A673 (cell line): Measurements from ENCODE around the gene TMEM207. TPM values are rescaled to one million over a fixed set of nuclear protein-coding genes. Genes with fewer than 3 reads are reported as not detected.
A peak's percentile ranks its signal among the peaks of the same experiment; 100 is the strongest.

Experiments
- BruUV-seq: library from RNA; stranded (reverse); fragments of 400-500 nt; replicated peaks from 2 replicates; lab custom pipeline; 2021; lab: Mats Ljungman, UMichigan
- CTCF ChIA-PET: fragments of 300-600 bp; sonication (Branson Sonifier 250); formaldehyde crosslinking; loops from one replicate; lab custom pipeline; 2022; ENCODE audit warnings: antibody characterized with exemption; lab: Charles Lee
- POLR2A ChIA-PET: fragments of 300-600 bp; sonication (Branson Sonifier 250); formaldehyde crosslinking; loops from one replicate; lab custom pipeline; 2022; ENCODE audit warnings: antibody characterized with exemption; ENCODE audit not compliant: low non-redundant PET; lab: Charles Lee
- DNase-seq: peaks from one replicate; pipeline ENCODE4 v3.0.0-alpha.2; 2015; ENCODE audit warnings: low spot score
- H3K27ac ChIP-seq: fragments of 200-600 bp; sonication (generic); 2 replicates; pipeline ENCODE4 v1.5.1; 2016; ENCODE audit warnings: mixed run types, low read depth, mild to moderate bottlenecking, mixed read lengths, antibody characterized with exemption, low read length; ENCODE audit not compliant: poor library complexity, severe bottlenecking
- H3K27me3 ChIP-seq: fragments of 200-600 bp; sonication (generic); replicated peaks from 2 replicates; pipeline ENCODE4 v1.6.1; 2017; ENCODE audit warnings: mixed run types, low read depth, mild to moderate bottlenecking, mixed read lengths, antibody characterized with exemption, low read length; ENCODE audit not compliant: insufficient read depth, poor library complexity
- H3K36me3 ChIP-seq: fragments of 200-600 bp; sonication (generic); 2 replicates; pipeline ENCODE4 v1.6.1; 2016; ENCODE audit warnings: mixed run types, mild to moderate bottlenecking, mixed read lengths, antibody characterized with exemption, low read length; ENCODE audit not compliant: insufficient read depth, poor library complexity, severe bottlenecking
- H3K4me1 ChIP-seq: fragments of 200-600 bp; sonication (generic); 2 replicates; pipeline ENCODE4 v1.6.1; 2017; ENCODE audit warnings: mixed run types, mild to moderate bottlenecking, mixed read lengths, antibody characterized with exemption, low read length; ENCODE audit not compliant: insufficient read depth, poor library complexity, severe bottlenecking
- H3K4me3 ChIP-seq: fragments of 200-600 bp; sonication (generic); 2 replicates; pipeline ENCODE4 v1.5.1; 2016; ENCODE audit warnings: low read depth, mixed run types, mild to moderate bottlenecking, mixed read lengths, low read length; ENCODE audit not compliant: poor library complexity, severe bottlenecking
- H3K9me3 ChIP-seq: fragments of 200-600 bp; sonication (generic); 2 replicates; pipeline ENCODE4 v1.6.1; 2016; ENCODE audit warnings: mixed run types, low read depth, mild to moderate bottlenecking, mixed read lengths, antibody characterized with exemption, low read length; ENCODE audit not compliant: poor library complexity, severe bottlenecking
- CTCF ChIP-seq: fragments of 300-800, 200-600 bp; sonication (generic); conservative IDR thresholded peaks from 2 replicates; pipeline ENCODE4 v1.5.1; 2017; ENCODE audit warnings: low read depth, mild to moderate bottlenecking, antibody characterized with exemption, low read length, moderate library complexity, mixed read lengths
- EZH2 ChIP-seq: fragments of 200-600 bp; sonication (generic); IDR thresholded peaks from 2 replicates; pipeline ENCODE4 v1.6.1; 2017; ENCODE audit warnings: borderline replicate concordance, low read depth, mild to moderate bottlenecking, mixed read lengths, antibody characterized with exemption, low read length; ENCODE audit not compliant: poor library complexity, severe bottlenecking
- intact Hi-C: fragments of 100-400 bp; cut with micrococcal nuclease; formaldehyde crosslinking; loops from one replicate; pipeline ENCODE4 v1.10.0; 2022; ENCODE audit not compliant: unreplicated experiment
- total RNA-seq: library from RNA; stranded (reverse); gene quantifications from 2 replicates; pipeline ENCODE4 v1.2.3, GENCODE V29; 2021

Gene TMEM207
- total RNA-seq, 1 experiment from 2014 or later: not detected

- no peak overlapping the region for H3K4me3 ChIP-seq
- H3K27ac ChIP-seq: no peak overlapping the region
- BruUV-seq: no TSS peak
- H3K36me3 ChIP-seq: no peaks in the 10 kb centered on the region
- H3K9me3 ChIP-seq: peaks cover 6% of the 10 kb centered on the region
- ChIA-PET CTCF (no interaction called here), POLR2A (no interaction called here)
- intact Hi-C loops: no loop called here
- peaks cover 21% of the 10 kb centered on the region for H3K4me1 ChIP-seq
- peak; percentile 77 for DNase-seq
- no peak for TF ChIP-seq EZH2
- TF ChIP-seq CTCF: no peak
- H3K27me3 ChIP-seq: no peaks in the 10 kb centered on the region
Measured at GRCh38 chr3:190432216-190432615, 17.5 kb downstream of the TMEM207 start.

- Histone ChIP-seq H3K27me3 (no peaks in the 10 kb centered on the region), H3K36me3 (no peaks in the 10 kb centered on the region), H3K4me1 (peaks cover 21% of the 10 kb centered on the region), H3K9me3 (peaks cover 6% of the 10 kb centered on the region), H3K27ac (no peak overlapping the region), H3K4me3 (no peak overlapping the region)
- ChIA-PET POLR2A (no interaction called here), CTCF (no interaction called here)
- no peak for TF ChIP-seq EZH2
- no peak for TF ChIP-seq CTCF
- no TSS peak for BruUV-seq
- no peak for DNase-seq
- intact Hi-C loops: no loop called here
Measured at GRCh38 chr3:190430906-190431305, 18.8 kb downstream of the TMEM207 start.

GRCh38 chr3:190429681-190430080 lies 20.0 kb downstream of the TMEM207 start:
- intact Hi-C loops: loop anchor here (5.0 kb wide), 1 partner anchor 202 kb away; no protein-coding TSS in a partner anchor
- no peak overlapping the region for H3K4me3 ChIP-seq
- peaks cover 21% of the 10 kb centered on the region for H3K4me1 ChIP-seq
- H3K27me3 ChIP-seq: no peaks in the 10 kb centered on the region
- ChIA-PET POLR2A (no interaction called here), CTCF (no interaction called here)
- peak; percentile 57 for DNase-seq
- TF ChIP-seq CTCF (no peak), EZH2 (no peak)
- H3K9me3 ChIP-seq: peaks cover 6% of the 10 kb centered on the region
- no peak overlapping the region for H3K27ac ChIP-seq
- no peaks in the 10 kb centered on the region for H3K36me3 ChIP-seq
- no TSS peak for BruUV-seq
